ENCODE measurements around the gene EVI2B.

DNA sequence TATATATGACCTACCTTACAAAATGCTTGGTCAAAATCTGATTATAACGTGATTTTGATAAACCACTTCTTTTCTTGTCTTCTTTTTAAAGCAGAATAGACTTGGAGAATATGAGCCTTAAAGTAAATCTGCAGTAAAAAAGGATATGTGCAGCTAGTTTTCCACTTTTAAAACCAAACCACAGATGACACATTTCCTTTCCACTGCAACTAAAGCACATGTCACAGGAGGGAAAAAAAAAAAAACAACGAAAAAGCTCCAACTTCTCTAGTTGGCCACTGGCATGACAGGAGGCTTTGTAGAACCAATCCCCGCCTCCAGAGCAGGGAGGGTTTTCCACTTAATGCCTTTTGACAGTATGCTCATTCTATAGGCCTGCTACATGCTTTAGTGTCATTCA is 7.6 kb upstream of the EVI2B start, which contains the start of gene EVI2A:
- TF ChIP-seq CTCF (conservative IDR thresholded peaks at IDR 0.05; ENCODE audit: low read depth, low read length): no peak
- TF ChIP-seq EZH2 (IDR thresholded peaks at IDR 0.05; ENCODE audit: low read length, unreplicated experiment): no peak

All from PC-3 (cell line).